Spleen (tissue), 11 donors: ENCODE data around the gene DNAJC18. TPM values are rescaled to one million over a fixed set of nuclear protein-coding genes. Genes with fewer than 3 reads are reported as not detected.

Experiments
- DNase-seq: peaks from one replicate; pipeline ENCODE4 v3.0.0-alpha.2; 2020
- H3K27ac ChIP-seq, 8 donors: fragments of 200-600 bp; sonication (generic) in 7 of 8; 1 replicate in 4 of 8; 2 replicates in 4 of 8; pipeline versions ENCODE4 v1.5.0 to v1.8.0; 2016 to 2021; ENCODE audit warnings: inconsistent platforms in 4 of 8, mild to moderate bottlenecking in 4 of 8, moderate library complexity in 1 of 8
- H3K27me3 ChIP-seq, 7 donors: fragments of 200-600 bp; sonication (generic) in 6 of 7; replicated peaks in 1 of 7; 1 replicate in 4 of 7; 2 replicates in 3 of 7; pipeline versions ENCODE4 v1.5.0 to v1.8.0; 2016 to 2021; ENCODE audit warnings: inconsistent platforms in 3 of 7, mild to moderate bottlenecking in 1 of 7
- H3K36me3 ChIP-seq, 6 donors: fragments of 200-600 bp; sonication (generic) in 5 of 6; 1 replicate in 4 of 6; 2 replicates in 2 of 6; pipeline versions ENCODE4 v1.5.0 to v1.8.0; 2016 to 2021; ENCODE audit warnings: inconsistent platforms in 2 of 6
- H3K4me1 ChIP-seq, 6 donors: fragments of 200-600 bp; sonication (generic) in 5 of 6; 1 replicate in 3 of 6; 2 replicates in 3 of 6; pipeline versions ENCODE4 v1.5.0 to v1.8.0; 2016 to 2021; ENCODE audit warnings: inconsistent platforms in 3 of 6
- H3K4me3 ChIP-seq, 8 donors: fragments of 200-600 bp; sonication (generic) in 7 of 8; 1 replicate in 4 of 8; 2 replicates in 4 of 8; pipeline versions ENCODE4 v1.5.0 to v1.8.0; 2016 to 2021; ENCODE audit warnings: inconsistent platforms in 4 of 8, mild to moderate bottlenecking in 4 of 8, moderate library complexity in 2 of 8
- H3K9me3 ChIP-seq, 8 donors: fragments of 200-600 bp; sonication (generic) in 7 of 8; 1 replicate in 4 of 8; 2 replicates in 4 of 8; pipeline versions ENCODE4 v1.5.0 to v1.8.0; 2016 to 2021; ENCODE audit warnings: inconsistent platforms in 4 of 8
- CTCF ChIP-seq, 11 experiments: fragments of 200-600 bp in 7 of 11; fragments of 450-650 bp in 4 of 11; sonication (generic) in 4 of 11; IDR thresholded peaks in 8 of 11; conservative IDR thresholded peaks in 3 of 11; 1 replicate in 7 of 11; 2 replicates in 4 of 11; pipeline versions ENCODE4 v1.4.0 to v1.8.0; 2016 to 2021; ENCODE audit warnings: antibody characterized with exemption in 11 of 11, inconsistent platforms in 4 of 11, mild to moderate bottlenecking in 1 of 11
- POLR2A ChIP-seq, 3 donors: fragments of 450-650 bp; IDR thresholded peaks; one replicate each; pipeline ENCODE4 v1.5.1; 2017; ENCODE audit warnings: antibody characterized with exemption in 3 of 3, mild to moderate bottlenecking in 1 of 3
- POLR2AphosphoS5 ChIP-seq, 3 donors: sonication (generic); formaldehyde crosslinking; IDR thresholded peaks; one replicate each; pipeline ENCODE4 v1.5.1; 2017; ENCODE audit warnings: antibody characterized with exemption in 3 of 3
- WGBS, 5 donors: extraction: QIAGEN DNeasy Blood & Tissue Kit in 3 of 5; methylation state at CpG; one replicate each; pipeline versions ENCODE4 v1.1.5 to v1.1.7; 2013 to 2018; 5-methylcytosine and 5-hydroxymethylcytosine counted together
- intact Hi-C: fragments of 100-400 bp; cut with DNase I; formaldehyde crosslinking; loops from one replicate; pipeline ENCODE4 v1.15.0; 2023; ENCODE audit warnings: low total_unique reads
- polyA plus RNA-seq, 3 donors: library from polyadenylated mRNA; stranded (reverse); fragments of 200-250 nt; gene quantifications; one replicate each; pipeline ENCODE4 v1.2.1, GENCODE V29; 2013
- total RNA-seq, 7 donors: library from RNA; depleted of rRNA in 3 of 7; stranded (reverse); fragments of >200 nt in 3 of 7; fragmentation: NEBNext Ultra II Directional in 4 of 7; extraction: Animal tissue kit (Norgen Biotek cat#: 25700) in 4 of 7; gene quantifications; one replicate each; pipeline versions ENCODE4 v1.1.0 to v1.2.1, GENCODE V29; 2016 to 2021
- donor health status: healthy with polysubstance abuse.
- donor health status: DM: no; HTN: no; CAD: no; lungs with moderate emphysema.
- donor health status: DM: no; HTN: no; CAD: no.
- donor health status: Bipolar disorder and iron deficiency.
- donor health status: healthy.
- donor health status: DM: no; HTN: no; CAD: no.
- donor health status: DM: yes; HTN: yes; CAD: no.

The DNAJC18 gene
- total and polyA plus RNA-seq, 10 donors: 1.3 to 10.8 (median 7.1) TPM

GRCh38 chr5:139475865-139476617 is 36.7 kb upstream of the DNAJC18 start:
- DNase-seq: no peak
- Histone ChIP-seq H3K36me3 (peaks cover 0 to 62% (median 36%) of the 10 kb centered on the region in 6 donors), H3K9me3 (no peaks in the 10 kb centered on the region), H3K4me1 (peaks cover 26 to 100% (median 80%) of the 10 kb centered on the region in 6 donors), H3K4me3 (no peak overlapping the region), H3K27ac (peak overlapping the region in 6 of 8 donors; percentile 8 to 84 (median 72)), H3K27me3 (no peaks in the 10 kb centered on the region)
- WGBS, 5 donors: 41 to 61% (median 51%) methylated on average over 11 to 13 of the region's 13 CpGs
- intact Hi-C loops: no loop called here
- no peak for TF ChIP-seq POLR2A (IDR thresholded peaks at IDR 0.05)
- no peak for TF ChIP-seq POLR2AphosphoS5 (IDR thresholded peaks at IDR 0.05)
- TF ChIP-seq CTCF (IDR thresholded peaks at IDR 0.05 in 8 of 11, conservative IDR thresholded peaks at IDR 0.05 in 3 of 11): no peak

DNA sequence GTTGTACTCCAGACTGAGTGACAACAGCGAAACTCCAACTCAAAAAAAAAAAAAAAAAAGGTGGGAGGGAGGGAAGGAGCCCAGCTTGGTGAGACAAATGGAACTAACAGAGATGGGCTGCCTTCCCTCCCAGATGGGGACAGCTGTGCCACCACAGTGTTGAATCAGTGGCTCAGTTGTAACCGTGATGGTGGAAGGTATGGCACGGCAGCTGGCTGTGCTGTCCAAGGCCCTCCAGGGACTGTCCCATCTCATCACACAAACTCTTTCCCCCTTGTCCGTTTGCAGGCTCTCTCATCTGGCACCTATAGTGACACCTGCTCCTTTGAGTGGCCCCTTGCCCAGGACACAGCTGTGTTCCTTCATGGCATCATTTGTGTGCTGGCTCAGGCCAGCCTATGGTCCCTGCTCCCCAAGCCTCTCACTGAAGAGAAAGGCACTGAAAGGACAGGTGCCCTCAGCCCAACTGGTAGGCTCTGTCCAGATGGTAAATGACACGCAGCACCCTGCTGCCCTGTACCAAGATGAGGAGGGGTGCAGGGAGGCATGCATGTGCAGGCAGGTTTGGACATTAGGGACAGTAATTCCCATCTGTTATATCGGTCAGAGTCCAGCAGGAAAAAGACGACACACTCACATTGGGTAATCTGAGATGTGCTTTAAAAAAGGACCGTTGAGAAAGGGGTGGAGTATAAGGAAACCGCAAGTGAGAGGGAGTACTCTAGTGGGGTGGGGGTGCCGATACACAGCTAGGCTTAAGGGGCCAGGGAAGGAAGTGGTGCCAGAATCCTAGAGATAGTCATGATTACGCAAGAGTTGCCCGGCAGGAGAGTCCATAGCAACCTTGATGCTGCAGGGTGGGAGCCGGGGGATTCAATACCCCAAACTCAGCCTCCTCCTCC is 35.8 kb upstream of the DNAJC18 start:
- Histone ChIP-seq H3K27me3 (no peaks in the 10 kb centered on the region), H3K27ac (peak overlapping the region in 7 of 8 donors; percentile 8 to 84 (median 69)), H3K36me3 (peaks cover 0 to 57% (median 35%) of the 10 kb centered on the region in 6 donors), H3K9me3 (no peaks in the 10 kb centered on the region), H3K4me3 (no peak overlapping the region), H3K4me1 (peaks cover 24 to 100% (median 79%) of the 10 kb centered on the region in 6 donors)
- WGBS, 5 donors: 25 to 28% (median 27%) methylated on average over 13 of the region's 13 CpGs
- intact Hi-C loops: no loop called here
- peak in 2 of 3 donors; percentile 20 to 36 for TF ChIP-seq POLR2AphosphoS5 (IDR thresholded peaks at IDR 0.05)
- no peak for TF ChIP-seq CTCF (IDR thresholded peaks at IDR 0.05 in 8 of 11, conservative IDR thresholded peaks at IDR 0.05 in 3 of 11)
- DNase-seq: no peak

GRCh38 chr5:139473565-139473964 is 34.2 kb upstream of the DNAJC18 start:
- Histone ChIP-seq H3K27me3 (no peaks in the 10 kb centered on the region), H3K4me1 (peaks cover 20 to 100% (median 69%) of the 10 kb centered on the region in 6 donors), H3K9me3 (no peaks in the 10 kb centered on the region), H3K36me3 (peaks cover 0 to 41% (median 29%) of the 10 kb centered on the region in 6 donors), H3K4me3 (no peak overlapping the region), H3K27ac (peak overlapping the region; percentile 40 to 84 (median 71))
- DNase-seq: no peak
- intact Hi-C loops: no loop called here
- TF ChIP-seq POLR2AphosphoS5 (IDR thresholded peaks at IDR 0.05) (peak in 1 of 3 donors; percentile 24), POLR2A (IDR thresholded peaks at IDR 0.05) (no peak), CTCF (IDR thresholded peaks at IDR 0.05 in 8 of 11, conservative IDR thresholded peaks at IDR 0.05 in 3 of 11) (peak in 1 of 11 experiments; percentile 10)
- 61 to 71% (median 65%) methylated on average over 2 of the region's 2 CpGs for WGBS, 5 donors
